HepG2 (cell line): ENCODE data around the gene WDR93. TPM values are rescaled to one million over a fixed set of nuclear protein-coding genes. Genes with fewer than 3 reads are reported as not detected.
A peak's percentile ranks its signal among the peaks of the same experiment; 100 is the strongest.

Experiments
- ATF2 ChIP-seq: sonication (generic); formaldehyde crosslinking; IDR thresholded peaks from 2 replicates; pipeline ENCODE4 v1.4.0; 2020; ENCODE audit warnings: missing genetic modification reagents
- FOXA3 ChIP-seq: IDR thresholded peaks from 2 replicates; pipeline ENCODE4 v1.6.1; 2016; ENCODE audit warnings: missing genetic modification reagents, missing compliant biosample characterization
- GFI1 ChIP-seq: sonication (generic); formaldehyde crosslinking; IDR thresholded peaks from 2 replicates; pipeline ENCODE4 v1.5.0; 2020; ENCODE audit warnings: missing genetic modification reagents, mild to moderate bottlenecking, borderline replicate concordance
- HDAC2 ChIP-seq: sonication (generic); formaldehyde crosslinking; IDR thresholded peaks from 2 replicates; pipeline ENCODE4 v1.4.0; 2020; ENCODE audit warnings: missing genetic modification reagents
- MED13 ChIP-seq: sonication (generic); formaldehyde crosslinking; IDR thresholded peaks from 2 replicates; pipeline ENCODE4 v1.5.0; 2020; ENCODE audit warnings: missing genetic modification reagents
- MEF2D ChIP-seq: sonication (generic); formaldehyde crosslinking; IDR thresholded peaks from 2 replicates; pipeline ENCODE4 v1.5.1; 2020; ENCODE audit warnings: mild to moderate bottlenecking, missing genetic modification reagents
- NBN ChIP-seq: fragments of 450-650 bp; conservative IDR thresholded peaks from 2 replicates; pipeline ENCODE4 v1.6.1; 2017
- NFATC3 ChIP-seq: sonication (generic); formaldehyde crosslinking; IDR thresholded peaks from 2 replicates; pipeline ENCODE4 v1.5.1; 2020; ENCODE audit warnings: mild to moderate bottlenecking, missing genetic modification reagents
- PRDM4 ChIP-seq: sonication (generic); formaldehyde crosslinking; IDR thresholded peaks from 2 replicates; pipeline ENCODE4 v1.9.0; 2021; ENCODE audit warnings: missing genetic modification reagents, borderline replicate concordance
- RBAK ChIP-seq: sonication (generic); formaldehyde crosslinking; IDR thresholded peaks from 2 replicates; pipeline ENCODE4 v1.5.1; 2020; ENCODE audit warnings: mild to moderate bottlenecking, missing genetic modification reagents
- SKI ChIP-seq: fragments of 450-650 bp; IDR thresholded peaks from one replicate; pipeline ENCODE4 v1.6.1; 2018; ENCODE audit warnings: mild to moderate bottlenecking; ENCODE audit not compliant: partially characterized antibody
- SKIL ChIP-seq: sonication (generic); formaldehyde crosslinking; IDR thresholded peaks from 2 replicates; pipeline ENCODE4 v1.8.0; 2022; ENCODE audit warnings: missing genetic modification reagents, mild to moderate bottlenecking, moderate library complexity, borderline replicate concordance
- SNAI1 ChIP-seq: sonication (generic); formaldehyde crosslinking; IDR thresholded peaks from 2 replicates; pipeline ENCODE4 v1.5.0; 2020; ENCODE audit warnings: mild to moderate bottlenecking, missing genetic modification reagents, borderline replicate concordance
- ZBTB42 ChIP-seq: sonication (generic); formaldehyde crosslinking; IDR thresholded peaks from 2 replicates; pipeline ENCODE4 v1.5.0; 2020; ENCODE audit warnings: mild to moderate bottlenecking, missing genetic modification reagents
- ZMYM2 ChIP-seq: sonication (generic); formaldehyde crosslinking; IDR thresholded peaks from 2 replicates; pipeline ENCODE4 v1.8.0; 2022; ENCODE audit warnings: mild to moderate bottlenecking, missing genetic modification reagents
- ZNF235 ChIP-seq: sonication (generic); formaldehyde crosslinking; IDR thresholded peaks from 2 replicates; pipeline ENCODE4 v1.8.1; 2023; ENCODE audit warnings: mild to moderate bottlenecking, missing genetic modification reagents, borderline replicate concordance
- ZNF576 ChIP-seq: sonication (generic); formaldehyde crosslinking; IDR thresholded peaks from 2 replicates; pipeline ENCODE4 v1.4.0; 2020; ENCODE audit warnings: mild to moderate bottlenecking, missing genetic modification reagents
- ZNF597 ChIP-seq: sonication (generic); formaldehyde crosslinking; IDR thresholded peaks from 2 replicates; pipeline ENCODE4 v1.5.0; 2020; ENCODE audit warnings: missing genetic modification reagents
- polyA plus RNA-seq, 8 experiments: library from polyadenylated mRNA; depleted of rRNA in 3 of 8; stranded (reverse) in 7 of 8; unstranded in 1 of 8; fragments of >200 nt; fragmentation: Illumina TruSeq in 4 of 8; extraction: Trizol in 4 of 8; gene quantifications; 2 replicates each; pipeline versions ENCODE4 v1.2.1 to v1.2.3, GENCODE V29; 2011 to 2016; ENCODE audit warnings: low read depth in 4 of 8, missing spikeins in 1 of 8, mixed read lengths in 1 of 8; ENCODE audit not compliant: insufficient read depth in 1 of 8
- total RNA-seq, 5 experiments: library from RNA; depleted of rRNA; stranded (reverse); fragments of >200 nt; fragmentation: Illumina TruSeq; extraction: Trizol; gene quantifications; 2 replicates each; pipeline ENCODE4 v1.2.3, GENCODE V29; 2016; ENCODE audit warnings: low read depth in 1 of 5

The WDR93 gene
- total and polyA plus RNA-seq, 2 of the 13 experiments (the other 11 are each of a cell fraction or from before 2014, with no cell fraction given) = 0.07 TPM; not detected in 1

GRCh38 chr15:89785064-89785773 is 94.6 kb downstream of the WDR93 start (continued):
- TF ChIP-seq ZNF597 (CRISPR knock-in tag) (no peak), RBAK (no peak), ZMYM2 (CRISPR knock-in tag) (no peak), ZBTB42 (no peak), HDAC2 (CRISPR knock-in tag) (peak; percentile 61; the same call in 1 of the 2 replicates), MED13 (CRISPR knock-in tag) (no peak), NFATC3 (CRISPR knock-in tag) (no peak), FOXA3 (CRISPR knock-in tag) (peak; percentile 59), GFI1 (CRISPR knock-in tag) (no peak), ZNF576 (no peak), PRDM4 (no peak), MEF2D (no peak), NBN (no peak), ZNF235 (CRISPR knock-in tag) (no peak), SKIL (no peak), ATF2 (no peak), SKI (no peak), SNAI1 (no peak)
